GM21717 (cell line): ENCODE measurements around the gene FPR1.
"Not testable (repeated sequence)": the region's sequence is repeated elsewhere in the genome, so short reads cannot be mapped to it uniquely, and the experiment has no call there.

Experiments
- ATAC-seq: cut with Tn5 transposase; IDR thresholded peaks from one replicate; pipeline ENCODE4 v1.9.1; 2021; ENCODE audit warnings: mild to moderate bottlenecking, moderate library complexity; ENCODE audit not compliant: unreplicated experiment

Gene FPR1

GRCh38 chr19:51738523-51738922 lies 13.2 kb downstream of the FPR1 start:
- not testable (repeated sequence) for ATAC-seq

- no peak for ATAC-seq
Measured at GRCh38 chr19:51737924-51738323, 13.8 kb downstream of the FPR1 start.

- no peak for ATAC-seq
Measured at GRCh38 chr19:51737389-51737788, 14.3 kb downstream of the FPR1 start.

- no peak for ATAC-seq
Measured at GRCh38 chr19:51735759-51736449, 15.8 kb downstream of the FPR1 start.

GRCh38 chr19:51733742-51734522 lies 17.7 kb downstream of the FPR1 start:
- ATAC-seq = no peak

GRCh38 chr19:51729781-51730180 lies 21.9 kb downstream of the FPR1 start:
- ATAC-seq = no peak

GRCh38 chr19:51727349-51727880 lies 24.3 kb downstream of the FPR1 start:
- ATAC-seq = no peak

- no peak for ATAC-seq
Measured at GRCh38 chr19:51726049-51726448, 25.6 kb downstream of the FPR1 start.

GRCh38 chr19:51724543-51724942 lies 27.1 kb downstream of the FPR1 start:
- ATAC-seq = no peak

GRCh38 chr19:51722492-51722891 lies 29.2 kb downstream of the FPR1 start:
- ATAC-seq = no peak

- ATAC-seq = no peak
Measured at GRCh38 chr19:51721905-51722304, 29.8 kb downstream of the FPR1 start.

GRCh38 chr19:51719251-51719988 lies 32.3 kb downstream of the FPR1 start:
- ATAC-seq = no peak

GRCh38 chr19:51716925-51717324 lies 34.8 kb downstream of the FPR1 start:
- no peak for ATAC-seq

- ATAC-seq = no peak
Measured at GRCh38 chr19:51715850-51716249, 35.8 kb downstream of the FPR1 start.

GRCh38 chr19:51714848-51715247 lies 36.8 kb downstream of the FPR1 start:
- no peak for ATAC-seq

- no peak for ATAC-seq
Measured at GRCh38 chr19:51713319-51714285, 38.1 kb downstream of the FPR1 start.

GRCh38 chr19:51712461-51713081 lies 39.1 kb downstream of the FPR1 start:
- ATAC-seq = no peak

GRCh38 chr19:51711702-51712101 lies 40.0 kb downstream of the FPR1 start:
- no peak for ATAC-seq

GRCh38 chr19:51710163-51710562 lies 41.5 kb downstream of the FPR1 start:
- ATAC-seq = no peak

GRCh38 chr19:51709575-51709974 lies 42.1 kb downstream of the FPR1 start:
- no peak for ATAC-seq
